ENCODE results near the gene UIMC1. TPM values are rescaled to one million over a fixed set of nuclear protein-coding genes. Genes with fewer than 3 reads are reported as not detected.
"Not testable (repeated sequence)": the region's sequence is repeated elsewhere in the genome, so short reads cannot be mapped to it uniquely, and the experiment has no call there.

Gene UIMC1
- total and polyA plus RNA-seq, 5 donors from 2014 or later: 18.0 to 80.7 (median 22.9) TPM

GRCh38 chr5:176995122-176995490 lies 11.5 kb downstream of the UIMC1 start:
- H3K27me3 ChIP-seq (ENCODE audit: control insufficient read depth, insufficient read depth, low read length): no peaks in the 10 kb centered on the region
- peak overlapping the region in 1 of 3 donors; percentile 56 for H3K27ac Mint-ChIP-seq
- H3K4me3 ChIP-seq (ENCODE audit: low read depth, low read length): no peak overlapping the region
- DNase-seq (no peak), ATAC-seq (ENCODE audit: low read depth in 2 of 2) (no peak)
- H3K4me1 Mint-ChIP-seq: peaks cover 11 to 60% (median 44%) of the 10 kb centered on the region in 4 donors
- peaks cover 4% of the 10 kb centered on the region for H3K36me3 ChIP-seq (ENCODE audit: control insufficient read depth, insufficient read depth, low read length)
- peaks cover 9% of the 10 kb centered on the region for H3K4me1 ChIP-seq (ENCODE audit: control insufficient read depth, insufficient read depth, low read length, poor library complexity, severe bottlenecking)
- H3K36me3 Mint-ChIP-seq: peaks cover 16% of the 10 kb centered on the region
- peak overlapping the region in 1 of 4 donors; percentile 19 for H3K4me3 Mint-ChIP-seq
- H3K9me3 ChIP-seq (ENCODE audit: control insufficient read depth in 2 of 2, low read length in 2 of 2): no peaks in the 10 kb centered on the region
- peaks cover 0 to 4% (median 0%) of the 10 kb centered on the region in 7 donors for H3K9me3 Mint-ChIP-seq
- H3K27ac ChIP-seq (ENCODE audit: insufficient read depth, low read length, poor library complexity, severe bottlenecking): no peak overlapping the region
- no peaks in the 10 kb centered on the region for H3K27me3 Mint-ChIP-seq

GRCh38 chr5:176994460-176995121 lies 12.0 kb downstream of the UIMC1 start:
- Histone ChIP-seq H3K4me1 (ENCODE audit: control insufficient read depth, insufficient read depth, low read length, poor library complexity, severe bottlenecking) (peaks cover 9% of the 10 kb centered on the region), H3K9me3 (ENCODE audit: control insufficient read depth in 2 of 2, low read length in 2 of 2) (no peaks in the 10 kb centered on the region), H3K36me3 (ENCODE audit: control insufficient read depth, insufficient read depth, low read length) (peaks cover 4% of the 10 kb centered on the region), H3K27me3 (ENCODE audit: control insufficient read depth, insufficient read depth, low read length) (no peaks in the 10 kb centered on the region), H3K4me3 (ENCODE audit: low read depth, low read length) (no peak overlapping the region), H3K27ac (ENCODE audit: insufficient read depth, low read length, poor library complexity, severe bottlenecking) (no peak overlapping the region)
- H3K36me3 Mint-ChIP-seq: peaks cover 16% of the 10 kb centered on the region
- peaks cover 0 to 4% (median 0%) of the 10 kb centered on the region in 7 donors for H3K9me3 Mint-ChIP-seq
- H3K4me1 Mint-ChIP-seq: peaks cover 11 to 59% (median 43%) of the 10 kb centered on the region in 4 donors
- H3K4me3 Mint-ChIP-seq: peak overlapping the region in 3 of 4 donors; percentile 19 to 47 (median 41)
- ATAC-seq (ENCODE audit: low read depth in 2 of 2) (no peak), DNase-seq (no peak)
- peak overlapping the region in 1 of 3 donors; percentile 56 for H3K27ac Mint-ChIP-seq
- no peaks in the 10 kb centered on the region for H3K27me3 Mint-ChIP-seq

- not testable (repeated sequence) for H3K27ac ChIP-seq (ENCODE audit: insufficient read depth, low read length, poor library complexity, severe bottlenecking); H3K4me3 ChIP-seq (ENCODE audit: low read depth, low read length); ATAC-seq (ENCODE audit: low read depth in 2 of 2); H3K36me3 ChIP-seq (ENCODE audit: control insufficient read depth, insufficient read depth, low read length); DNase-seq; H3K27me3 ChIP-seq (ENCODE audit: control insufficient read depth, insufficient read depth, low read length); H3K9me3 ChIP-seq (ENCODE audit: control insufficient read depth in 2 of 2, low read length in 2 of 2); H3K9me3 Mint-ChIP-seq; H3K4me1 ChIP-seq (ENCODE audit: control insufficient read depth, insufficient read depth, low read length, poor library complexity, severe bottlenecking); H3K27me3 Mint-ChIP-seq
- peaks cover 16% of the 10 kb centered on the region for H3K36me3 Mint-ChIP-seq
- H3K4me1 Mint-ChIP-seq: peaks cover 11 to 63% (median 44%) of the 10 kb centered on the region in 4 donors
- peak overlapping the region in 1 of 4 donors; percentile 17 for H3K4me3 Mint-ChIP-seq
- H3K27ac Mint-ChIP-seq: peak overlapping the region in 2 of 3 donors; percentile 25 to 38
Measured at GRCh38 chr5:176993081-176993480, 13.5 kb downstream of the UIMC1 start.

GRCh38 chr5:176987583-176987982 lies 19.0 kb downstream of the UIMC1 start:
- ATAC-seq (ENCODE audit: low read depth in 2 of 2): no peak
- Histone ChIP-seq H3K4me3 (ENCODE audit: low read depth, low read length) (no peak overlapping the region), H3K4me1 (ENCODE audit: control insufficient read depth, insufficient read depth, low read length, poor library complexity, severe bottlenecking) (peaks cover 25% of the 10 kb centered on the region), H3K9me3 (ENCODE audit: control insufficient read depth in 2 of 2, low read length in 2 of 2) (no peaks in the 10 kb centered on the region), H3K27ac (ENCODE audit: insufficient read depth, low read length, poor library complexity, severe bottlenecking) (no peak overlapping the region), H3K36me3 (ENCODE audit: control insufficient read depth, insufficient read depth, low read length) (no peaks in the 10 kb centered on the region), H3K27me3 (ENCODE audit: control insufficient read depth, insufficient read depth, low read length) (no peaks in the 10 kb centered on the region)
- no peak for DNase-seq
- H3K9me3 Mint-ChIP-seq: peaks cover 0 to 2% (median 0%) of the 10 kb centered on the region in 7 donors
- H3K4me3 Mint-ChIP-seq: no peak overlapping the region
- H3K4me1 Mint-ChIP-seq: peaks cover 9 to 63% (median 27%) of the 10 kb centered on the region in 4 donors
- H3K36me3 Mint-ChIP-seq: no peaks in the 10 kb centered on the region
- H3K27me3 Mint-ChIP-seq: no peaks in the 10 kb centered on the region
- peak overlapping the region in 1 of 3 donors; percentile 93 for H3K27ac Mint-ChIP-seq

GRCh38 chr5:176986280-176986679 lies 20.3 kb downstream of the UIMC1 start:
- Histone ChIP-seq H3K27me3 (ENCODE audit: control insufficient read depth, insufficient read depth, low read length) (no peaks in the 10 kb centered on the region), H3K4me3 (ENCODE audit: low read depth, low read length) (no peak overlapping the region), H3K27ac (ENCODE audit: insufficient read depth, low read length, poor library complexity, severe bottlenecking) (no peak overlapping the region), H3K36me3 (ENCODE audit: control insufficient read depth, insufficient read depth, low read length) (peaks cover 6% of the 10 kb centered on the region), H3K9me3 (ENCODE audit: control insufficient read depth in 2 of 2, low read length in 2 of 2) (no peaks in the 10 kb centered on the region), H3K4me1 (ENCODE audit: control insufficient read depth, insufficient read depth, low read length, poor library complexity, severe bottlenecking) (peaks cover 25% of the 10 kb centered on the region)
- Mint-ChIP-seq H3K4me3 (peak overlapping the region in 3 of 4 donors; percentile 36 to 59 (median 41)), H3K27me3 (no peaks in the 10 kb centered on the region), H3K36me3 (peaks cover 4% of the 10 kb centered on the region), H3K9me3 (peaks cover 0 to 2% (median 0%) of the 10 kb centered on the region in 7 donors), H3K4me1 (peaks cover 14 to 62% (median 29%) of the 10 kb centered on the region in 4 donors), H3K27ac (peak overlapping the region; percentile 90 to 93 (median 91))
- ATAC-seq (ENCODE audit: low read depth in 2 of 2) (no peak), DNase-seq (no peak)

- Histone ChIP-seq H3K27ac (ENCODE audit: insufficient read depth, low read length, poor library complexity, severe bottlenecking) (peak overlapping the region; percentile 14), H3K9me3 (ENCODE audit: control insufficient read depth in 2 of 2, low read length in 2 of 2) (no peaks in the 10 kb centered on the region), H3K27me3 (ENCODE audit: control insufficient read depth, insufficient read depth, low read length) (no peaks in the 10 kb centered on the region), H3K36me3 (ENCODE audit: control insufficient read depth, insufficient read depth, low read length) (peaks cover 13% of the 10 kb centered on the region), H3K4me1 (ENCODE audit: control insufficient read depth, insufficient read depth, low read length, poor library complexity, severe bottlenecking) (peaks cover 25% of the 10 kb centered on the region), H3K4me3 (ENCODE audit: low read depth, low read length) (peak overlapping the region; percentile 60)
- DNase-seq: peak; percentile 6 to 85 (median 65)
- peaks cover 4% of the 10 kb centered on the region for H3K36me3 Mint-ChIP-seq
- peaks cover 14 to 61% (median 28%) of the 10 kb centered on the region in 4 donors for H3K4me1 Mint-ChIP-seq
- H3K4me3 Mint-ChIP-seq: peak overlapping the region; percentile 17 to 66 (median 60)
- peaks cover 0 to 2% (median 0%) of the 10 kb centered on the region in 7 donors for H3K9me3 Mint-ChIP-seq
- ATAC-seq (ENCODE audit: low read depth in 2 of 2): peak; percentile 96 to 98
- H3K27me3 Mint-ChIP-seq: no peaks in the 10 kb centered on the region
- H3K27ac Mint-ChIP-seq: peak overlapping the region; percentile 90 to 93 (median 91)
Measured at GRCh38 chr5:176985516-176985915, 21.1 kb downstream of the UIMC1 start.

- Mint-ChIP-seq H3K4me1 (peaks cover 24 to 64% (median 29%) of the 10 kb centered on the region in 4 donors), H3K27ac (peak overlapping the region in 2 of 3 donors; percentile 32 to 73), H3K36me3 (peaks cover 13% of the 10 kb centered on the region)
- H3K36me3 ChIP-seq (ENCODE audit: control insufficient read depth, insufficient read depth, low read length): peaks cover 26% of the 10 kb centered on the region
- H3K27ac ChIP-seq (ENCODE audit: insufficient read depth, low read length, poor library complexity, severe bottlenecking); H3K4me3 Mint-ChIP-seq; H3K9me3 Mint-ChIP-seq; H3K4me3 ChIP-seq (ENCODE audit: low read depth, low read length); ATAC-seq (ENCODE audit: low read depth in 2 of 2); H3K27me3 ChIP-seq (ENCODE audit: control insufficient read depth, insufficient read depth, low read length); H3K9me3 ChIP-seq (ENCODE audit: control insufficient read depth in 2 of 2, low read length in 2 of 2); DNase-seq; H3K27me3 Mint-ChIP-seq: not testable (repeated sequence)
- H3K4me1 ChIP-seq (ENCODE audit: control insufficient read depth, insufficient read depth, low read length, poor library complexity, severe bottlenecking): peaks cover 25% of the 10 kb centered on the region
Measured at GRCh38 chr5:176984176-176984575, 22.4 kb downstream of the UIMC1 start.

- H3K36me3 ChIP-seq (ENCODE audit: control insufficient read depth, insufficient read depth, low read length): peaks cover 28% of the 10 kb centered on the region
Measured at GRCh38 chr5:176983593-176983992, 23.0 kb downstream of the UIMC1 start.

More at GRCh38 chr5:176983593-176983992, 23.0 kb downstream of the UIMC1 start:
- not testable (repeated sequence) for H3K27me3 Mint-ChIP-seq; H3K9me3 Mint-ChIP-seq; DNase-seq; H3K4me3 ChIP-seq (ENCODE audit: low read depth, low read length); H3K27ac Mint-ChIP-seq; H3K9me3 ChIP-seq (ENCODE audit: control insufficient read depth in 2 of 2, low read length in 2 of 2); H3K27ac ChIP-seq (ENCODE audit: insufficient read depth, low read length, poor library complexity, severe bottlenecking); ATAC-seq (ENCODE audit: low read depth in 2 of 2); H3K4me3 Mint-ChIP-seq; H3K27me3 ChIP-seq (ENCODE audit: control insufficient read depth, insufficient read depth, low read length)
- peaks cover 17% of the 10 kb centered on the region for H3K36me3 Mint-ChIP-seq
- H3K4me1 Mint-ChIP-seq: peaks cover 25 to 58% (median 30%) of the 10 kb centered on the region in 4 donors
- peaks cover 25% of the 10 kb centered on the region for H3K4me1 ChIP-seq (ENCODE audit: control insufficient read depth, insufficient read depth, low read length, poor library complexity, severe bottlenecking)
